Glomerular visceral epithelial cell (primary cell): ENCODE measurements around the gene GABARAPL2.

Experiments
- DNase-seq: peaks from one replicate; pipeline ENCODE4 v3.0.0-alpha.2; 2016; ENCODE audit errors: extremely low spot score

Gene GABARAPL2

GRCh38 chr16:75555213-75555706 is 10.9 kb upstream of the GABARAPL2 start:
- peak; percentile 83 for DNase-seq

GRCh38 chr16:75555707-75556430 is 10.3 kb upstream of the GABARAPL2 start, which contains the start of gene TMEM231:
Gene TMEM231 (minus strand): TSS chr16:75556252. CDS start chr16:75556209, 43 bp downstream.
- DNase-seq: peak; percentile 86

GRCh38 chr16:75556431-75556950 is 9.7 kb upstream of the GABARAPL2 start:
- no peak for DNase-seq

GRCh38 chr16:75558846-75559401 is 7.3 kb upstream of the GABARAPL2 start:
- DNase-seq: no peak

DNA sequence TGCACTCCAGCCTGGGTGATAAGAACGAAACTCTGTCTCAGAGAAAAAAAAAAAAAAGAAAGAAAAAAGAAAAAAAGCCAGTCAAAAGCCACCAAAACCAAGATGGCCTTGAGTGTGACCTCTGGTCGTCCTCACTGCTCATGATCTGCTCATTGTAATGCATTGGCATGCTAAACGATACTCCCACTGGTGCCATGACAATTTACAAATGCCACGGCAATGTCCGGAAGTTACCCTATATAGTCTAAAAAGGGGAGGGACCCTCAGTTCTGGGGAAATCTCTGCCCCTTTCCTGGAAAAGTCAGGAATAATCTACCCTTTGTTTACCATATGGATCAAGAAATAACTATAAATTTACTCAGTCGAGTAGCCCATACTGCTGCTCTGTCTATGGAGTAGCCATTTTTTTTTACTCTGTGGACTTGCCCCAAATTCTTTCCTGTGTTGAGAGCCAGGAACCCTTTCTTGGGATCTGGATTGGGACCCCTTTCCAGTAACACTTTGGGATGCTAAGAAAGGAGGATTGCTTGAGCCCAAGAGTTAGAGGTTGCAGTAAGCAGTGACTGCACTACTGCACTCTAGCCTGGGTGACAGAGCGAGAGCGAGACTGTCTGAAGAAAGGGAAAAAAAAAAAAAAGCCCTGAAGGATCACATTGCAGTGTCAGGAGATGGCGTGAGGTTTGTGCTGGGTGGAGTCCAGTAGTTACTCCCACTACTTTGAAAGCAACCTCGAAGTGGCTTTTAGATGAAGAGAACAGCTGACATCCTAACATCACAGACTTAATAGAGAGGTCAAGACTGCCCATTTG is 6.4 kb upstream of the GABARAPL2 start:
- DNase-seq: no peak

DNA sequence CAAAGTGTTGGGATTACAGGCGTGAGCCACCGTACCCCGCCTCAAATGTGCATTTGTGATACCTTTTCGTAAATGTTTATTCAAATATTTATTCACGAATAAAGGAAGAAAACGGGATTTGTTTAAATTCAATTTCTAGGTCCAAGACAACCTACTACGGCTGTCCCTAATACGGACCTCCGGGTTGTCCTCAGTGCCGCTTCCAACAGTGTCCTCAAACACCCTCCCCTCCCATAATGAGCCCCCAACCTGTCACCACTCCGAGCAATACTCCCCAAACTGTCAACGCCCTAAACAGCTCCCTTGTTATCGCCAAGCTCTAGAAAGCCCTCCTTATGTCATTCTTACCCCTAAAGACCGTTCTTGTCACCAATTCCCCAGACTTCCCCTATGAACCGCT is 539 bp upstream of the GABARAPL2 start:
- no peak for DNase-seq

- no peak for DNase-seq
Measured at GRCh38 chr16:75566758-75567255, 628 bp downstream of the GABARAPL2 start.

DNA sequence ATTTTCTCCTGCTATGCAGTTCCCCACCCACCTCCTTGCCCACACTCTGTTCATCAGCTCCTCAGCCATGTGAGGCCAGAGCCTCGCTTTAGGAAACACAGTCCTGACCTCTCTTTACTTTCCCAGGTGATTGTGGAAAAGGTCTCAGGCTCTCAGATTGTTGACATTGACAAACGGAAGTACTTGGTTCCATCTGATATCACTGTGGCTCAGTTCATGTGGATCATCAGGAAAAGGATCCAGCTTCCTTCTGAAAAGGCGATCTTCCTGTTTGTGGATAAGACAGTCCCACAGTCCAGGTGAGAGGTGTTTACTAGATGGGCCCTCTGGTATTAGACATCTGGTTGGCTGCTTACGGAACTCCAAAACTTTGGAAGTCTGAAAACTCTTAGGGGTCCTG is 1.7 kb downstream of the GABARAPL2 start:
- DNase-seq: no peak

- DNase-seq: no peak
Measured at GRCh38 chr16:75570396-75571065, 4.4 kb downstream of the GABARAPL2 start.

DNA sequence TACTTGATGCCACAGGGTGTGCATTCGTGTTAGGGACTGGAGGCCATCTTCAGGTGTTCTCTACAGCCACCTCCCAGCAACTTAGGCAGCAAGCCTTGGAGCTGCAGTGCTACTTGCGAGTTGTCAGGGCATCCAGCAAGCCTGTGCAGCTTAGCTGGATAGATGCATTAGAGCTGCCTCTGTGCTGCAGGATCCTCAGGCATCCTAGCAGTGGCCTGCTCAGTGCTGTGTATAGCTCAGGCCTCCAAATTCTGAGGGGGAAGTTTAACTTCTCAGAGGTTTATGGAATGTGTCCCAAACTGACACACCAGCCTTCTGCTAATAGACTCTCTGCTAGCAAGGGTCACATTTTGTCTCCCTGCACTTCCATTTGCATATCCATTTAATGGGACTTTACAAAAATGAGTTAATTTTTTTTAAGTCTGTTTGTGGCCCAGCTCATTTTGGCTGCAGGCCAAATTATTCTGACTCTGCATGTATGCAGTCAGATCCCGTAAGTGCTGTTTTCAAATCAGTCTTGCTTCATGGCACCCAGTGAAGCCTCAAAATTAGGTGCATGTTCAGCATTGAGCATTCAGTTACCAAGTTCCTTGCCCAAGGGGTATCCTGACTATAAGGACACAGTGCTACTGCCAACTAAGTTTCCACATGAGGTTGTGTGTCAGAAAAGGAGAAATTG is 6.8 kb downstream of the GABARAPL2 start:
- DNase-seq: no peak

DNA sequence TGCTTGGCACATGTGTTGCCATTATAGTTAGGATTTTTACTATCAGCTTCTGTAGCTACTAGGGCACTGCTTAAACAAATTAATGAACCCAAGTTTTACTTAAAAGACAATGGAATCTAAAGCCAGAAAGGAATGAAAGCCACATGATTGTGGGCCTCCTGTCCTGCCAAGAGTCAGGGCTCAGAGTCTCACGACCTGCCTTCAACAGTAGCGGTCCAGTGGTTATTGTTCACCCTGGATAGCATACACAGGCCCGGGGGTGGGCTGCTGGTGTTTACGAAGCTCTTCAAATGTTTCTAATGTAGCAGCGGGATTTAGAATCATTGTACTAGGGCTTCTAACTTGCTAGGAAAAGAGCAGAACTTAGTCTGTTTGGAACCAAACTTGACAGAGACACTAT is 7.8 kb downstream of the GABARAPL2 start:
- DNase-seq: no peak

DNA sequence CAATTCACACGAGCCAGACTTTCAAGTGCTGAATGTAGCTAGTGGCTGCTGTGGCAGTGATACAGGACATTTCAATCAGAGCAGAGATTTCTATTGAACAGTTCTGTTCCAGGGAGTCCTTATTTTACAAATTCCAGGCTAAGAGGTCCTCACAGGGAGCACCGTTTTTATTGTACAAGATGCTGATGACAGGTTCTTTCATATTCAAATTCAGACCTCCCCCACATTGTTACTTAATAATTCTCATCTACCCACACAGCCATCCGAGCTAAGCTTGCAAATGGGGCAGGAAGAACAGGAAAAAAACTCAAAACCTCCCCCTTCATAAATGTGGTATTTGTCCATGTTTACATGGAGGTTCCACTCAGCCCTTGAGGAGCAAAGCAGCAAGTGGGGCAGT is 9.8 kb downstream of the GABARAPL2 start:
- DNase-seq: no peak

DNA sequence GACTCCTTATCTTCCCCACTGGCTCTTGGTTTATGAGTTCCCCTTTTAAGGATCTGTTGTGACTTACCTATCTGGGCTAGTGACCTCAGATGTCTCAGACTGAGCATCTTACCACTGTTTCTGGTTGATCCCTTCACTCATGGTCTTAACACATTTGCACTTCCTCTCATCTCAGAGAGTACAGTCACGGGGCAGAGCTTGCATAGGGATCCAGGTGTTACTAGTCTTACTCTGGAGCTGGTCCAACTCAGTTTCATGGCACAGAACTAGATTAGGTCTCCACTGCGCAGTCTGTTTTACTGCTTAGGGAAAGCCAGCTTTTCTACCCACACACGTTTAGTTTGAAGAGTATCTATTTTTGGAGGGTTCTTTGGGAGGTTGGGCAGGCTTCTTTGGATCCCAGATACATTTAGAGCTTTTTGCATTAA is 10.2 kb downstream of the GABARAPL2 start:
- DNase-seq: no peak

- DNase-seq: no peak
Measured at GRCh38 chr16:75578212-75578611, 12.0 kb downstream of the GABARAPL2 start.

GRCh38 chr16:75578725-75579124 is 12.5 kb downstream of the GABARAPL2 start:
- no peak for DNase-seq

GRCh38 chr16:75579281-75579834 is 13.2 kb downstream of the GABARAPL2 start:
- DNase-seq: no peak

DNA sequence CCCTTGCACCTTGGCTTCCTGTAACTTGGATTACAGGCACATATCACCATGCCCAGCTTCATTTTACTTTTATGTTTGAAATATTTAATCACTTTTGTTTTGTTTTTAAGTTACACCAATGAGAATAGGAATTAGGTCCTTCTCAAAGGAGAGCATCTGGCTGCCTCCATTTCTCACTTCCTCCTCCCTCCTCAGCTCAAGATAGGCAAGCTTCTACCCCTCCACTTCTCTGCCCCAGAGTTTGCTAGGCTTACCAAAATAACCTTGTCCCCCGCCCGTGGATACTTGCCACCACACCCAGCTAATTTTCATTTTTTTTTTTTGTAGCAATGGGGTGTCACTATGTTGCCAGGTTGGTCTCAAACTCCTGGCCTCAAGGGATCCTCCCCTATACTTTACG is 17.9 kb downstream of the GABARAPL2 start:
- no peak for DNase-seq

- DNase-seq: no peak
Measured at GRCh38 chr16:75588716-75589115, 22.5 kb downstream of the GABARAPL2 start.

GRCh38 chr16:75589306-75589705 is 23.1 kb downstream of the GABARAPL2 start:
- no peak for DNase-seq
